ENCODE results near the gene XDH.

Gene XDH

GRCh38 chr2:31442376-31442775 lies 27.8 kb upstream of the XDH start:
- no peak for TF ChIP-seq CTCF (IDR thresholded peaks at IDR 0.05; ENCODE audit: low read depth, low read length, poor library complexity, severe bottlenecking)
- no peak for TF ChIP-seq EZH2phosphoT487 (IDR thresholded peaks at IDR 0.05; ENCODE audit: borderline replicate concordance, low read length)
- no peaks in the 10 kb centered on the region for H3K4me1 ChIP-seq (ENCODE audit: control insufficient read depth, low read length)
- H3K27me3 ChIP-seq (ENCODE audit: control insufficient read depth, low read length): no peaks in the 10 kb centered on the region
- no peak overlapping the region for H3K4me3 ChIP-seq (ENCODE audit: low read length)
- H4K20me1 ChIP-seq (ENCODE audit: control insufficient read depth, insufficient read depth, low read depth, low read length): no peaks in the 10 kb centered on the region
- H3K79me2 ChIP-seq (ENCODE audit: control insufficient read depth, low read length): no peaks in the 10 kb centered on the region
- H3K36me3 ChIP-seq (ENCODE audit: control insufficient read depth, low read length): no peaks in the 10 kb centered on the region
- no peaks in the 10 kb centered on the region for H3F3A ChIP-seq (ENCODE audit: control insufficient read depth, insufficient read depth)
- H3K27ac ChIP-seq (ENCODE audit: low read depth, low read length): no peak overlapping the region
- no peak overlapping the region for H3K4me2 ChIP-seq (ENCODE audit: low read length)
- no peaks in the 10 kb centered on the region for H3K9me3 ChIP-seq (ENCODE audit: control insufficient read depth, insufficient read depth, low read length)
- no peaks in the 10 kb centered on the region for H3K9me2 ChIP-seq (replicated peaks; ENCODE audit: control insufficient read depth, low read length)

GRCh38 chr2:31440764-31441163 lies 26.2 kb upstream of the XDH start:
- Histone ChIP-seq H3F3A (ENCODE audit: control insufficient read depth, insufficient read depth) (no peaks in the 10 kb centered on the region), H4K20me1 (ENCODE audit: control insufficient read depth, insufficient read depth, low read depth, low read length) (no peaks in the 10 kb centered on the region), H3K4me3 (ENCODE audit: low read length) (no peak overlapping the region), H3K79me2 (ENCODE audit: control insufficient read depth, low read length) (no peaks in the 10 kb centered on the region), H3K4me2 (ENCODE audit: low read length) (no peak overlapping the region), H3K4me1 (ENCODE audit: control insufficient read depth, low read length) (no peaks in the 10 kb centered on the region), H3K9me2 (replicated peaks; ENCODE audit: control insufficient read depth, low read length) (no peaks in the 10 kb centered on the region), H3K36me3 (ENCODE audit: control insufficient read depth, low read length) (no peaks in the 10 kb centered on the region), H3K27ac (ENCODE audit: low read depth, low read length) (no peak overlapping the region), H3K27me3 (ENCODE audit: control insufficient read depth, low read length) (no peaks in the 10 kb centered on the region), H3K9me3 (ENCODE audit: control insufficient read depth, insufficient read depth, low read length) (no peaks in the 10 kb centered on the region)
- TF ChIP-seq EZH2phosphoT487 (IDR thresholded peaks at IDR 0.05; ENCODE audit: borderline replicate concordance, low read length) (no peak), CTCF (IDR thresholded peaks at IDR 0.05; ENCODE audit: low read depth, low read length, poor library complexity, severe bottlenecking) (no peak)

- Histone ChIP-seq H3K27ac (ENCODE audit: low read depth, low read length) (no peak overlapping the region), H3K4me3 (ENCODE audit: low read length) (no peak overlapping the region), H3K27me3 (ENCODE audit: control insufficient read depth, low read length) (no peaks in the 10 kb centered on the region; the same call in 1 of the 2 replicates), H3K36me3 (ENCODE audit: control insufficient read depth, low read length) (no peaks in the 10 kb centered on the region), H3K9me2 (replicated peaks; ENCODE audit: control insufficient read depth, low read length) (no peaks in the 10 kb centered on the region), H3K4me1 (ENCODE audit: control insufficient read depth, low read length) (no peaks in the 10 kb centered on the region), H4K20me1 (ENCODE audit: control insufficient read depth, insufficient read depth, low read depth, low read length) (no peaks in the 10 kb centered on the region), H3F3A (ENCODE audit: control insufficient read depth, insufficient read depth) (no peaks in the 10 kb centered on the region), H3K9me3 (ENCODE audit: control insufficient read depth, insufficient read depth, low read length) (no peaks in the 10 kb centered on the region), H3K4me2 (ENCODE audit: low read length) (no peak overlapping the region), H3K79me2 (ENCODE audit: control insufficient read depth, low read length) (no peaks in the 10 kb centered on the region)
- no peak for TF ChIP-seq CTCF (IDR thresholded peaks at IDR 0.05; ENCODE audit: low read depth, low read length, poor library complexity, severe bottlenecking)
- TF ChIP-seq EZH2phosphoT487 (IDR thresholded peaks at IDR 0.05; ENCODE audit: borderline replicate concordance, low read length): no peak
These were observed 20.4 kb upstream of the XDH start for GRCh38 chr2:31434911-31435310.

GRCh38 chr2:31433541-31433940 lies 19.0 kb upstream of the XDH start:
- H3K36me3 ChIP-seq (ENCODE audit: control insufficient read depth, low read length): no peaks in the 10 kb centered on the region
- no peaks in the 10 kb centered on the region for H3F3A ChIP-seq (ENCODE audit: control insufficient read depth, insufficient read depth)
- H3K4me1 ChIP-seq (ENCODE audit: control insufficient read depth, low read length): no peaks in the 10 kb centered on the region
- H3K79me2 ChIP-seq (ENCODE audit: control insufficient read depth, low read length): no peaks in the 10 kb centered on the region
- no peak overlapping the region for H3K27ac ChIP-seq (ENCODE audit: low read depth, low read length)
- H3K4me3 ChIP-seq (ENCODE audit: low read length): no peak overlapping the region
- no peak for TF ChIP-seq EZH2phosphoT487 (IDR thresholded peaks at IDR 0.05; ENCODE audit: borderline replicate concordance, low read length)
- TF ChIP-seq CTCF (IDR thresholded peaks at IDR 0.05; ENCODE audit: low read depth, low read length, poor library complexity, severe bottlenecking): no peak
- H3K4me2 ChIP-seq (ENCODE audit: low read length): no peak overlapping the region
- H3K27me3 ChIP-seq (ENCODE audit: control insufficient read depth, low read length): no peaks in the 10 kb centered on the region; the same call in 1 of the 2 replicates
- H3K9me3 ChIP-seq (ENCODE audit: control insufficient read depth, insufficient read depth, low read length): no peaks in the 10 kb centered on the region
- H4K20me1 ChIP-seq (ENCODE audit: control insufficient read depth, insufficient read depth, low read depth, low read length): no peaks in the 10 kb centered on the region
- no peaks in the 10 kb centered on the region for H3K9me2 ChIP-seq (replicated peaks; ENCODE audit: control insufficient read depth, low read length)

All from DOHH2 (cell line).